WTC11 (cell line): ENCODE data around the gene SMC1B. TPM values are rescaled to one million over a fixed set of nuclear protein-coding genes. Genes with fewer than 3 reads are reported as not detected.
"Not testable (repeated sequence)": the region's sequence is repeated elsewhere in the genome, so short reads cannot be mapped to it uniquely, and the experiment has no call there.

Experiments
- ATAC-seq: fragments of 200-7000 bp; cut with Tn5 transposase; 2 replicates; pipeline ENCODE4 v1.10.0; 2021; ENCODE audit warnings: mild to moderate bottlenecking, moderate library complexity
- CTCF ChIA-PET: fragments of 300-600 bp; sonication (Branson Sonifier 250); formaldehyde crosslinking; loops from one replicate; lab custom pipeline; 2021; ENCODE audit warnings: antibody characterized with exemption; lab: Charles Lee
- POLR2A ChIA-PET: fragments of 350-600 bp; sonication (Branson Sonifier 250); formaldehyde crosslinking; loops from one replicate; lab custom pipeline; 2021; ENCODE audit warnings: antibody characterized with exemption; lab: Charles Lee
- DNase-seq: peaks from one replicate; pipeline ENCODE4 v3.0.0; 2021; ENCODE audit warnings: low spot score
- H3K27ac Mint-ChIP-seq: 2 replicates; pipeline ENCODE4 v1.8.0; 2021; ENCODE audit warnings: mixed read lengths
- H3K27me3 Mint-ChIP-seq: 2 replicates; pipeline ENCODE4 v1.8.0; 2021; ENCODE audit warnings: low read depth, mild to moderate bottlenecking, moderate library complexity, mixed read lengths
- H3K36me3 Mint-ChIP-seq: 2 replicates; pipeline ENCODE4 v1.8.0; 2021; ENCODE audit warnings: mixed read lengths
- H3K4me1 Mint-ChIP-seq: 2 replicates; pipeline ENCODE4 v1.8.0; 2022; ENCODE audit warnings: mixed read lengths
- H3K4me3 Mint-ChIP-seq: 2 replicates; pipeline ENCODE4 v1.8.0; 2021; ENCODE audit warnings: mild to moderate bottlenecking, moderate library complexity, mixed read lengths
- H3K9me3 Mint-ChIP-seq: 2 replicates; pipeline ENCODE4 v1.8.0; 2021; ENCODE audit warnings: mixed read lengths
- ARID4B ChIP-seq: sonication (generic); formaldehyde crosslinking; IDR thresholded peaks from 2 replicates; pipeline ENCODE4 v1.8.0; 2023; ENCODE audit warnings: missing genetic modification reagents, mild to moderate bottlenecking, borderline replicate concordance
- ATF1 ChIP-seq: sonication (generic); formaldehyde crosslinking; IDR thresholded peaks from 2 replicates; pipeline ENCODE4 v1.8.1; 2023; ENCODE audit warnings: mild to moderate bottlenecking, moderate library complexity, missing genetic modification reagents
- FOXP4 ChIP-seq: sonication (generic); formaldehyde crosslinking; IDR thresholded peaks from 2 replicates; pipeline ENCODE4 v1.8.0; 2022; ENCODE audit warnings: mild to moderate bottlenecking, missing genetic modification reagents
- GRHL2 ChIP-seq: fragments of 250-450 bp; sonication (Bioruptor Pico); IDR thresholded peaks from 2 replicates; pipeline ENCODE4 v1.8.0; 2022; ENCODE audit warnings: mild to moderate bottlenecking, moderate library complexity; ENCODE audit not compliant: insufficient replicate concordance, severe bottlenecking
- IRF2 ChIP-seq: sonication (generic); formaldehyde crosslinking; IDR thresholded peaks from 2 replicates; pipeline ENCODE4 v1.8.0; 2022; ENCODE audit warnings: low read depth, missing genetic modification reagents, borderline replicate concordance
- JAZF1 ChIP-seq: fragments of 250-450 bp; sonication (Bioruptor Pico); IDR thresholded peaks from 2 replicates; pipeline ENCODE4 v1.9.0; 2021; ENCODE audit warnings: moderate library complexity, mild to moderate bottlenecking, inconsistent platforms
- JUN ChIP-seq: sonication (generic); formaldehyde crosslinking; IDR thresholded peaks from 2 replicates; pipeline ENCODE4 v1.8.0; 2023; ENCODE audit warnings: mild to moderate bottlenecking, missing genetic modification reagents
- KAT7 ChIP-seq: sonication (generic); formaldehyde crosslinking; IDR thresholded peaks from 2 replicates; pipeline ENCODE4 v1.8.1; 2023; ENCODE audit warnings: missing genetic modification reagents, mild to moderate bottlenecking, borderline replicate concordance
- NR2C2 ChIP-seq: sonication (generic); formaldehyde crosslinking; IDR thresholded peaks from 2 replicates; pipeline ENCODE4 v1.8.0; 2022; ENCODE audit warnings: mild to moderate bottlenecking, missing genetic modification reagents
- RELA ChIP-seq: sonication (generic); formaldehyde crosslinking; IDR thresholded peaks from 2 replicates; pipeline ENCODE4 v1.8.1; 2022; ENCODE audit warnings: missing genetic modification reagents, mild to moderate bottlenecking, borderline replicate concordance
- ZNF219 ChIP-seq: sonication (generic); formaldehyde crosslinking; IDR thresholded peaks from 2 replicates; pipeline ENCODE4 v1.8.0; 2023; ENCODE audit warnings: missing genetic modification reagents, mild to moderate bottlenecking, borderline replicate concordance
- total RNA-seq: library from RNA; stranded (reverse); gene quantifications from 3 replicates; pipeline ENCODE4 v1.2.3, GENCODE V29; 2021
- TF ChIP-seq, protein P1 (sequence below): sonication (generic); formaldehyde crosslinking; IDR thresholded peaks from 2 replicates; pipeline ENCODE4 v1.8.1; 2023; ENCODE audit warnings: mild to moderate bottlenecking, missing genetic modification reagents
- TF ChIP-seq, protein P2 (sequence below): sonication (generic); formaldehyde crosslinking; IDR thresholded peaks from 2 replicates; pipeline ENCODE4 v1.8.1; 2023; ENCODE audit warnings: mild to moderate bottlenecking, moderate library complexity, missing genetic modification reagents
- TF ChIP-seq, protein P3 (sequence below): sonication (generic); formaldehyde crosslinking; IDR thresholded peaks from 2 replicates; pipeline ENCODE4 v1.8.1; 2022; ENCODE audit warnings: mild to moderate bottlenecking, moderate library complexity, missing genetic modification reagents

The SMC1B gene
- total RNA-seq, 1 experiment from 2014 or later: 0.07 TPM

DNA sequence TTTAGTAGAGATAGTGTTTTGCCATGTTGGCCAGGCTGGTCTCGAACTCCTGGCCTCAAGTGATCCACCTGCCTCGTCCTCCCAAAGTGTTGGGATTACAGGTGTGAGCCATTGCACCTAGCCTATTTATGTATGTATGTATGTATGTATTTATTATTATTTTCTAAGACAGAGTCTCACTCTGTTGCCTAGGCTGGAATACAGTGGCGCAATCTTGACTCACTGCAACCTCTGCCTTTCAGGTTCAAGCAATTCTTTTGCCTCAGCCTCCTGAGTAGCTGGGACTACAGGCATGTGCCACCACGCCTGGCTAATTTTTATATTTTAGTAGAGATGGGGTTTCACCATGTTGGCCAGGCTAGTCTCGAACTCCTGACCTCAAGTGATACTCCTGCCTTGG, 36.0 kb upstream of the SMC1B start:
- ATAC-seq, POLR2A ChIA-PET: not testable (repeated sequence)

GRCh38 chr22:45448431-45448830, 35.0 kb upstream of the SMC1B start:
- no peaks in the 10 kb centered on the region for H3K36me3 Mint-ChIP-seq
- no peaks in the 10 kb centered on the region for H3K27me3 Mint-ChIP-seq
- DNase-seq (no peak), ATAC-seq (no peak)
- TF ChIP-seq, protein P1, sequence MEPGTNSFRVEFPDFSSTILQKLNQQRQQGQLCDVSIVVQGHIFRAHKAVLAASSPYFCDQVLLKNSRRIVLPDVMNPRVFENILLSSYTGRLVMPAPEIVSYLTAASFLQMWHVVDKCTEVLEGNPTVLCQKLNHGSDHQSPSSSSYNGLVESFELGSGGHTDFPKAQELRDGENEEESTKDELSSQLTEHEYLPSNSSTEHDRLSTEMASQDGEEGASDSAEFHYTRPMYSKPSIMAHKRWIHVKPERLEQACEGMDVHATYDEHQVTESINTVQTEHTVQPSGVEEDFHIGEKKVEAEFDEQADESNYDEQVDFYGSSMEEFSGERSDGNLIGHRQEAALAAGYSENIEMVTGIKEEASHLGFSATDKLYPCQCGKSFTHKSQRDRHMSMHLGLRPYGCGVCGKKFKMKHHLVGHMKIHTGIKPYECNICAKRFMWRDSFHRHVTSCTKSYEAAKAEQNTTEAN: no peak
- TF ChIP-seq JUN (no peak), ZNF219 (CRISPR knock-in tag) (no peak), KAT7 (no peak), IRF2 (CRISPR knock-in tag) (no peak), FOXP4 (CRISPR knock-in tag) (no peak), GRHL2 (CRISPR knock-in tag) (no peak), NR2C2 (CRISPR knock-in tag) (no peak)
- TF ChIP-seq, protein P2, sequence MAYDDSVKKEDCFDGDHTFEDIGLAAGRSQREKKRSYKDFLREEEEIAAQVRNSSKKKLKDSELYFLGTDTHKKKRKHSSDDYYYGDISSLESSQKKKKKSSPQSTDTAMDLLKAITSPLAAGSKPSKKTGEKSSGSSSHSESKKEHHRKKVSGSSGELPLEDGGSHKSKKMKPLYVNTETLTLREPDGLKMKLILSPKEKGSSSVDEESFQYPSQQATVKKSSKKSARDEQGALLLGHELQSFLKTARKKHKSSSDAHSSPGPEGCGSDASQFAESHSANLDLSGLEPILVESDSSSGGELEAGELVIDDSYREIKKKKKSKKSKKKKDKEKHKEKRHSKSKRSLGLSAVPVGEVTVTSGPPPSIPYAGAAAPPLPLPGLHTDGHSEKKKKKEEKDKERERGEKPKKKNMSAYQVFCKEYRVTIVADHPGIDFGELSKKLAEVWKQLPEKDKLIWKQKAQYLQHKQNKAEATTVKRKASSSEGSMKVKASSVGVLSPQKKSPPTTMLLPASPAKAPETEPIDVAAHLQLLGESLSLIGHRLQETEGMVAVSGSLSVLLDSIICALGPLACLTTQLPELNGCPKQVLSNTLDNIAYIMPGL (CRISPR knock-in tag): no peak
- H3K27ac Mint-ChIP-seq: no peak overlapping the region
- H3K4me1 Mint-ChIP-seq: peaks cover 7% of the 10 kb centered on the region
- CTCF ChIA-PET: interaction anchor here (0.7 to 0.8 kb wide), 2 partner anchors 57 to 1418 kb away, joined by 3 read pairs; no protein-coding TSS in a partner anchor
- POLR2A ChIA-PET: no interaction called here
- no peak overlapping the region for H3K4me3 Mint-ChIP-seq
- no peaks in the 10 kb centered on the region for H3K9me3 Mint-ChIP-seq

More for the DNA sequence above, 36.0 kb upstream of the SMC1B start:
- CTCF ChIA-PET: interaction anchor here (0.7 kb wide), 1 partner anchor 48 kb away, joined by 3 read pairs; no protein-coding TSS in a partner anchor
- H3K9me3 Mint-ChIP-seq, H3K4me1 Mint-ChIP-seq, H3K36me3 Mint-ChIP-seq, DNase-seq, H3K4me3 Mint-ChIP-seq, H3K27me3 Mint-ChIP-seq, H3K27ac Mint-ChIP-seq: not testable (repeated sequence)

- H3K27ac Mint-ChIP-seq, H3K27me3 Mint-ChIP-seq, H3K36me3 Mint-ChIP-seq, H3K9me3 Mint-ChIP-seq, DNase-seq, POLR2A ChIA-PET, CTCF ChIA-PET, H3K4me1 Mint-ChIP-seq, ATAC-seq, H3K4me3 Mint-ChIP-seq: not testable (repeated sequence)
Observed at GRCh38 chr22:45447596-45447995, 34.2 kb upstream of the SMC1B start.

DNA sequence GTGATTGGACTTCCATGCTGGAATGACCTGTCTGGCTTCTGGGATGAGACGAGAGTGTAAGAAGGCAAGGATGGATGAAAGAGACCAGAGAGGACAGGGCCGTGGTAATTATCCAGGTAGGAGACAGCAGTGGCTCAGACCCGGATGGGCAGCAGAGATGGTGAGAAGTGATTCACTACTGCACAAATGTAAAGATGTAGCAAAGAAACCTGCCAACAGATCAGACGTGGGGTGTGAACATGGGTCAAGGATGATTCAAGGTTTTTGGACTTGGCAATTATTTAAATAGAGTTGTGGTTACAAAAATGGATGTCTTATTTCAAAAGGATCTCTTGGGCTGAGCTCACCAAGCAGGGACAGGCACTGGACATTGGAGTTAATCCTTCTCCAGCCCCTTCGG, 32.8 kb upstream of the SMC1B start:
- H3K36me3 Mint-ChIP-seq: no peaks in the 10 kb centered on the region
- no peaks in the 10 kb centered on the region for H3K9me3 Mint-ChIP-seq
- no peaks in the 10 kb centered on the region for H3K27me3 Mint-ChIP-seq
- no peak overlapping the region for H3K27ac Mint-ChIP-seq
- CTCF ChIA-PET: no interaction called here
- H3K4me1 Mint-ChIP-seq: peaks cover 8% of the 10 kb centered on the region
- POLR2A ChIA-PET: no interaction called here
- DNase-seq (no peak), ATAC-seq (no peak)
- H3K4me3 Mint-ChIP-seq: no peak overlapping the region
- no peak for TF ChIP-seq ATF1 (CRISPR knock-in tag)
- no peak for TF ChIP-seq ARID4B (CRISPR knock-in tag)
- no peak for TF ChIP-seq JAZF1
- TF ChIP-seq RELA (CRISPR knock-in tag): no peak
- TF ChIP-seq, protein P3, sequence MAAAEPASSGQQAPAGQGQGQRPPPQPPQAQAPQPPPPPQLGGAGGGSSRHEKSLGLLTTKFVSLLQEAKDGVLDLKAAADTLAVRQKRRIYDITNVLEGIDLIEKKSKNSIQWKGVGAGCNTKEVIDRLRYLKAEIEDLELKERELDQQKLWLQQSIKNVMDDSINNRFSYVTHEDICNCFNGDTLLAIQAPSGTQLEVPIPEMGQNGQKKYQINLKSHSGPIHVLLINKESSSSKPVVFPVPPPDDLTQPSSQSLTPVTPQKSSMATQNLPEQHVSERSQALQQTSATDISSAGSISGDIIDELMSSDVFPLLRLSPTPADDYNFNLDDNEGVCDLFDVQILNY (CRISPR knock-in tag): no peak
